Measurements from ENCODE around the gene HYAL2. TPM values are rescaled to one million over a fixed set of nuclear protein-coding genes. Genes with fewer than 3 reads are reported as not detected.

HYAL2 gene
- total RNA-seq, 2 donors from 2014 or later, result 86.5 to 87.5 TPM

DNA sequence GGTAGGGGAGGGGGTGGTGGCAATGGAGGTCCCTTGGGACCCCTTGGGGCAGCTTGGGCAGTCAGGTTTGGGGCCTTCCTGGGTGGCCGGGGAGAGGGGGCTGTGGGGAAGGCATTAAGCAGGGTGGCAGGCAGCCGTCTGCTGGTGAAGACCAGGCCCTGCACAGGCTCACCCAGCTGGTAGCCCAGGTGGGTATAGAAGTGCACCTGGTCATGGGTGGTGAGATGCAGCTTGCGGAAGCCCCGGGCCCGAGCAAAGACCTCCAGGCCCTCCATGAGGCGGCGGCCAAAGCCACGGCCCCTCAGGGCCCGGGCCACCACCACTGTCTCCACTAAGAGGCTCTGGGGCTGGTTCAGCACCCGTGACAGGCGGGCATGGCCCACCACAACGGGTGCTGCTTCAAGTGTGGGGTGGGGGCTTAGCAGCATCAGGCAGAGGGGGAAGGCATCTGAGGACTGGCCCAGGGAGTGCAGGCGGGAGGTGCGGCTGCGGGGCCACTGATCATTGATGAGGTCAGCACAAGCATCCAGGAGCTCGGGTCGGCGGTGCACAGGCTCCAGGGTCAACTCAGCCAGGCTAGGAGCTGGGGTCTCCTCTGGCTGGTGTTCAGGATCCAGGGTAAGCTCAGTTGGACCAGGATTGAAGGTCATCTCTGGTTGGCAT, 25.7 kb downstream of the HYAL2 start:
- DNase-seq (ENCODE audit: low spot score) (no peak), ATAC-seq (ENCODE audit: insufficient number of reproducible peaks, low FRiP score, low read depth) (no peak)
- no peaks in the 10 kb centered on the region for H3K27me3 ChIP-seq (replicated peaks; ENCODE audit: insufficient read depth)
- no peaks in the 10 kb centered on the region for H3K9me3 ChIP-seq
- H3K36me3 ChIP-seq, result no peaks in the 10 kb centered on the region
- no peak overlapping the region for H3K27ac ChIP-seq
- no peak overlapping the region for H3K4me3 ChIP-seq
- TF ChIP-seq CTCF (IDR thresholded peaks at IDR 0.05), result no peak
- peaks cover 19 to 36% of the 10 kb centered on the region in 2 donors for H3K4me1 ChIP-seq (ENCODE audit: control insufficient read depth in 1 of 2, low read depth in 2 of 2)

- Histone ChIP-seq H3K27ac (no peak overlapping the region), H3K4me3 (no peak overlapping the region)
Measured at GRCh38 chr3:50295553-50296431, 26.8 kb downstream of the HYAL2 start.

GRCh38 chr3:50294492-50295403, 27.8 kb downstream of the HYAL2 start:
- DNase-seq (ENCODE audit: low spot score) (no peak), ATAC-seq (ENCODE audit: insufficient number of reproducible peaks, low FRiP score, low read depth) (no peak)
- H3K36me3 ChIP-seq, result peaks cover 2% of the 10 kb centered on the region
- H3K27ac ChIP-seq, result no peak overlapping the region
- no peaks in the 10 kb centered on the region for H3K27me3 ChIP-seq (replicated peaks; ENCODE audit: insufficient read depth)
- peaks cover 17 to 37% of the 10 kb centered on the region in 2 donors for H3K4me1 ChIP-seq (ENCODE audit: control insufficient read depth in 1 of 2, low read depth in 2 of 2)
- TF ChIP-seq CTCF (IDR thresholded peaks at IDR 0.05), result no peak
- no peaks in the 10 kb centered on the region for H3K9me3 ChIP-seq
- H3K4me3 ChIP-seq, result no peak overlapping the region

More at GRCh38 chr3:50295553-50296431, 26.8 kb downstream of the HYAL2 start:
- H3K27me3 ChIP-seq (replicated peaks; ENCODE audit: insufficient read depth), result no peaks in the 10 kb centered on the region
- TF ChIP-seq CTCF (IDR thresholded peaks at IDR 0.05), result no peak
- peaks cover 24 to 45% of the 10 kb centered on the region in 2 donors for H3K4me1 ChIP-seq (ENCODE audit: control insufficient read depth in 1 of 2, low read depth in 2 of 2)
- no peaks in the 10 kb centered on the region for H3K36me3 ChIP-seq
- ATAC-seq (ENCODE audit: insufficient number of reproducible peaks, low FRiP score, low read depth), result no peak
- no peak for DNase-seq (ENCODE audit: low spot score)
- H3K9me3 ChIP-seq, result no peaks in the 10 kb centered on the region

- DNase-seq (ENCODE audit: low spot score), result no peak
- peaks cover 17 to 35% of the 10 kb centered on the region in 2 donors for H3K4me1 ChIP-seq (ENCODE audit: control insufficient read depth in 1 of 2, low read depth in 2 of 2)
- H3K9me3 ChIP-seq, result no peaks in the 10 kb centered on the region
- peaks cover 8% of the 10 kb centered on the region for H3K36me3 ChIP-seq
- ATAC-seq (ENCODE audit: insufficient number of reproducible peaks, low FRiP score, low read depth), result no peak
- H3K4me3 ChIP-seq, result no peak overlapping the region
- H3K27ac ChIP-seq, result no peak overlapping the region
- no peaks in the 10 kb centered on the region for H3K27me3 ChIP-seq (replicated peaks; ENCODE audit: insufficient read depth)
- TF ChIP-seq CTCF (IDR thresholded peaks at IDR 0.05), result no peak
Measured at GRCh38 chr3:50294089-50294488, 28.5 kb downstream of the HYAL2 start.

Measured in thoracic aorta (tissue), 2 donors.